Esophagus muscularis mucosa (tissue), 4 donors: ENCODE measurements around the gene CMTM4. TPM values are rescaled to one million over a fixed set of nuclear protein-coding genes. Genes with fewer than 3 reads are reported as not detected.

Source experiments
- DNase-seq: peaks from one replicate; pipeline ENCODE4 v3.0.0-alpha.2; 2017; ENCODE audit errors: extremely low spot score
- H3K27ac ChIP-seq, 4 donors: fragments of 200-600 bp; sonication (generic); replicated peaks in 1 of 4; 1 replicate in 3 of 4; 2 replicates in 1 of 4; pipeline ENCODE4 v1.5.1; 2016 to 2019; ENCODE audit warnings: mild to moderate bottlenecking in 1 of 4
- H3K27me3 ChIP-seq, 4 donors: fragments of 200-600 bp; sonication (generic); one replicate each; pipeline versions ENCODE4 v1.5.1 to v1.6.0; 2016 to 2019
- H3K36me3 ChIP-seq, 4 donors: fragments of 200-600 bp; sonication (generic); one replicate each; pipeline ENCODE4 v1.5.1; 2016 to 2019
- H3K4me1 ChIP-seq, 4 donors: fragments of 200-600 bp; sonication (generic); one replicate each; pipeline ENCODE4 v1.5.1; 2016 to 2019
- H3K4me3 ChIP-seq, 4 donors: fragments of 200-600 bp; sonication (generic); 1 replicate in 2 of 4; 2 replicates in 2 of 4; pipeline ENCODE4 v1.5.1; 2016 to 2019; ENCODE audit warnings: mild to moderate bottlenecking in 4 of 4, moderate library complexity in 1 of 4
- H3K9me3 ChIP-seq, 4 donors: fragments of 200-600 bp; sonication (generic); 1 replicate in 3 of 4; 2 replicates in 1 of 4; pipeline ENCODE4 v1.5.1; 2016 to 2019
- EP300 ChIP-seq: sonication (generic); formaldehyde crosslinking; IDR thresholded peaks from one replicate; pipeline ENCODE4 v1.6.1; 2017; ENCODE audit warnings: antibody characterized with exemption
- POLR2A ChIP-seq: fragments of 450-650 bp; IDR thresholded peaks from one replicate; pipeline ENCODE4 v1.6.1; 2017; ENCODE audit warnings: antibody characterized with exemption, moderate library complexity, mild to moderate bottlenecking, low read depth
- POLR2AphosphoS5 ChIP-seq, 2 donors: sonication (generic); formaldehyde crosslinking; IDR thresholded peaks; one replicate each; pipeline ENCODE4 v1.6.1; 2017; ENCODE audit warnings: antibody characterized with exemption in 2 of 2
- WGBS: methylation state at CpG from one replicate; pipeline ENCODE4 v1.1.5; 2018; 5-methylcytosine and 5-hydroxymethylcytosine counted together
- intact Hi-C: fragments of 100-400 bp; cut with DNase I; formaldehyde crosslinking; loops from one replicate; pipeline ENCODE4 v1.15.1; 2023
- total RNA-seq, 4 donors: library from RNA; depleted of rRNA; stranded (reverse); fragments of >200 nt; gene quantifications; one replicate each; pipeline versions ENCODE4 v1.1.0 to v1.2.1, GENCODE V29; 2016
- TF ChIP-seq, protein P1 (sequence below), 3 experiments: fragments of 200-600 bp in 2 of 3; fragments of 450-650 bp in 1 of 3; sonication (generic) in 2 of 3; IDR thresholded peaks; one replicate each; pipeline ENCODE4 v1.5.1; 2017 to 2019; ENCODE audit warnings: antibody characterized with exemption in 3 of 3, mild to moderate bottlenecking in 2 of 3, moderate library complexity in 1 of 3

Gene CMTM4
- total RNA-seq, 4 donors from 2014 or later, result 9.8 to 19.8 (median 15.0) TPM

DNA sequence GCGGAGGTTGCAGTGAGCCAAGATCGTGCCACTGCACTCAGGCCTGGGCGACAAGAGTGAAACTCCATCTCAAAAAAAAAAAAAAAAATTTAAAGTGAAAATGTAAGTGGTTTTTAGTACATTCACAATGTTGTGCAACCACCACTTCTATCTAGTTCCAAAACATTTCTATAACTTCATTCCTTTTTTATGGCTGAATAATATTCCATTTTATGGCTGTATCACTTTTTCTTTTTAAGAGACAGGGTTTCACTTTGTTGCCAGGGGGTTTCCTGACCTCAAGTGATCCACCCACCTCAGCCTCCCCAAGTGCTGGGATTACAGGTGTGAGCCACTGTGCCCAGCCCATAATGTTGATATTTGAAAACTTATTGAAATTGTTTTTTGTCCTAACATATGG is 103.7 kb downstream of the CMTM4 start:
- H3K27ac ChIP-seq, result no peak overlapping the region
- WGBS, result 97% methylated on average over 3 of the region's 3 CpGs
- no peak for DNase-seq
- H3K27me3 ChIP-seq, result no peaks in the 10 kb centered on the region
- no peaks in the 10 kb centered on the region for H3K4me1 ChIP-seq
- peaks cover 0 to 4% (median 0%) of the 10 kb centered on the region in 4 donors for H3K9me3 ChIP-seq
- H3K4me3 ChIP-seq, result no peak overlapping the region
- TF ChIP-seq POLR2A, result no peak
- no peak for TF ChIP-seq POLR2AphosphoS5 (IDR thresholded peaks at IDR 0.05)
- TF ChIP-seq EP300, result no peak
- TF ChIP-seq, protein P1, sequence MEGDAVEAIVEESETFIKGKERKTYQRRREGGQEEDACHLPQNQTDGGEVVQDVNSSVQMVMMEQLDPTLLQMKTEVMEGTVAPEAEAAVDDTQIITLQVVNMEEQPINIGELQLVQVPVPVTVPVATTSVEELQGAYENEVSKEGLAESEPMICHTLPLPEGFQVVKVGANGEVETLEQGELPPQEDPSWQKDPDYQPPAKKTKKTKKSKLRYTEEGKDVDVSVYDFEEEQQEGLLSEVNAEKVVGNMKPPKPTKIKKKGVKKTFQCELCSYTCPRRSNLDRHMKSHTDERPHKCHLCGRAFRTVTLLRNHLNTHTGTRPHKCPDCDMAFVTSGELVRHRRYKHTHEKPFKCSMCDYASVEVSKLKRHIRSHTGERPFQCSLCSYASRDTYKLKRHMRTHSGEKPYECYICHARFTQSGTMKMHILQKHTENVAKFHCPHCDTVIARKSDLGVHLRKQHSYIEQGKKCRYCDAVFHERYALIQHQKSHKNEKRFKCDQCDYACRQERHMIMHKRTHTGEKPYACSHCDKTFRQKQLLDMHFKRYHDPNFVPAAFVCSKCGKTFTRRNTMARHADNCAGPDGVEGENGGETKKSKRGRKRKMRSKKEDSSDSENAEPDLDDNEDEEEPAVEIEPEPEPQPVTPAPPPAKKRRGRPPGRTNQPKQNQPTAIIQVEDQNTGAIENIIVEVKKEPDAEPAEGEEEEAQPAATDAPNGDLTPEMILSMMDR (IDR thresholded peaks at IDR 0.05), result no peak
- no peaks in the 10 kb centered on the region for H3K36me3 ChIP-seq
- intact Hi-C loops, result no loop called here

DNA sequence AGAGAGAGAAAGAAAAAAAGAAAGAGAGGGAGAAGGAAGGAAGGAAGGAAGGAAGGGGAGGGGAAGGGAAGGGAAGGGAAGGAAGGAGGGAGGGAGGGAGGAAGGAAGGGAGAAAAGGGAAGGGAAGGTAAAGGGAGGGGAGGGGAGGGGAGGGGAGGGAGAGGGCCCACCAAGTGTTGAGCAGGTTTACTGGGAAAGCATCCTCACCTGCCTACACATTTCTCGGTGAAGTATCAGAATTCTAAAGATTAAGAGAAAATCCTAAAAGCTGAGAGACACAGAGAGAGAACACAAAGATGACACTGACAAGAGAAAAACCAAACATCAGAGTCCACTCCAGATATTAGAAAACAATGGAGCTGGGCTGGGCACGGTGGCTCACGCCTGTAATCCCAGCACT is 104.3 kb downstream of the CMTM4 start:
- Histone ChIP-seq H3K9me3 (peaks cover 0 to 4% (median 0%) of the 10 kb centered on the region in 4 donors), H3K4me3 (no peak overlapping the region), H3K4me1 (no peaks in the 10 kb centered on the region), H3K27me3 (no peaks in the 10 kb centered on the region), H3K27ac (no peak overlapping the region), H3K36me3 (no peaks in the 10 kb centered on the region)
- intact Hi-C loops, result no loop called here
- TF ChIP-seq POLR2AphosphoS5 (IDR thresholded peaks at IDR 0.05), result no peak
- 85% methylated on average over 3 of the region's 3 CpGs for WGBS
- no peak for DNase-seq

DNA sequence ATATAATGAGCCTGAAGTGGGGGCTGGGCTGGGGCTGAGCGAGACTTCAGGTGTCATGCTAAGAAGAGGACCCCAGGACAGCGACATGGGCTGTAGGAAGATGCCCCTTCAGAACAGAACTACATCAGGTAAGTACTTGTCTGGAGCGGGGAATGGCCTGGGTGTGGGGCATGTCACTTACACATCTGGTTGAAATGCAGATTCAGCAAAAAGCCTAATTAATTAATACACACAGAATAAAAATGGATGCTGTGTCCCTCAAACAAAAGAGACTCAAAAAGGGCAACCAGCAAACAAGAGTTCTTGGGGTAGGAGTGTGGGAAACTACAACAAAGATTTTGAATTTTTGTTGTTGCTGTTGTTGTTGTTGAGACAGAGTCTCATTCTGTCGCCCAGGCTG is 105.5 kb downstream of the CMTM4 start:
- H3K4me1 ChIP-seq, result no peaks in the 10 kb centered on the region
- no peak for DNase-seq
- H3K27me3 ChIP-seq, result no peaks in the 10 kb centered on the region
- peaks cover 0 to 4% (median 0%) of the 10 kb centered on the region in 4 donors for H3K9me3 ChIP-seq
- no peak for TF ChIP-seq EP300
- no peak for TF ChIP-seq POLR2AphosphoS5 (IDR thresholded peaks at IDR 0.05)
- TF ChIP-seq, protein P1 (IDR thresholded peaks at IDR 0.05), result no peak
- TF ChIP-seq POLR2A, result no peak
- H3K36me3 ChIP-seq, result no peaks in the 10 kb centered on the region
- H3K27ac ChIP-seq, result no peak overlapping the region
- WGBS, result 96% methylated on average over 4 of the region's 4 CpGs
- intact Hi-C loops, result no loop called here
- no peak overlapping the region for H3K4me3 ChIP-seq

DNA sequence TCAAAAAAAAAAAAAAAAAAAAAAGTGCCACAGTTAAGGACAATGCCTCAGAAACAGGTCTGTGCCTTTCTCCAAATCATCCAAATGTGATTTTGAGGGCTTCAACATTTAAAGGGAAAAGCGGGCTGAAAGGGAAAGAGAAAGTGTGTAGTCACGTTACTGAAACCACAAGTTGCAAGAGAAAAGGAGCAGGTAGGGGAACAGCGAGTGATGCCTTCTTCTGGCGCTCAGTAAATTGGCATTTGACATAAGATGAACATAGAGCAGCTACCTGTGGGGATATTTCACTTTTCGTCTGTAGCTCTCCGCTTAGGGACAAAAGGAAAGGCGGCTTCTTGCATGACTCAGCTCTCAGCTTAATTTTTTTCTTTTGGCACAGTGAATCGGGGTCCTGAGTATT is 106.2 kb downstream of the CMTM4 start:
- Histone ChIP-seq H3K4me3 (no peak overlapping the region), H3K4me1 (peaks cover 0 to 4% (median 0%) of the 10 kb centered on the region in 4 donors), H3K27ac (no peak overlapping the region), H3K9me3 (peaks cover 0 to 4% (median 0%) of the 10 kb centered on the region in 4 donors), H3K27me3 (no peaks in the 10 kb centered on the region), H3K36me3 (no peaks in the 10 kb centered on the region)
- DNase-seq, result no peak
- intact Hi-C loops, result no loop called here
- WGBS, result 80% methylated on average over 8 of the region's 8 CpGs
- TF ChIP-seq EP300 (no peak), POLR2AphosphoS5 (IDR thresholded peaks at IDR 0.05) (no peak), POLR2A (no peak)
- TF ChIP-seq, protein P1 (IDR thresholded peaks at IDR 0.05), result no peak

DNA sequence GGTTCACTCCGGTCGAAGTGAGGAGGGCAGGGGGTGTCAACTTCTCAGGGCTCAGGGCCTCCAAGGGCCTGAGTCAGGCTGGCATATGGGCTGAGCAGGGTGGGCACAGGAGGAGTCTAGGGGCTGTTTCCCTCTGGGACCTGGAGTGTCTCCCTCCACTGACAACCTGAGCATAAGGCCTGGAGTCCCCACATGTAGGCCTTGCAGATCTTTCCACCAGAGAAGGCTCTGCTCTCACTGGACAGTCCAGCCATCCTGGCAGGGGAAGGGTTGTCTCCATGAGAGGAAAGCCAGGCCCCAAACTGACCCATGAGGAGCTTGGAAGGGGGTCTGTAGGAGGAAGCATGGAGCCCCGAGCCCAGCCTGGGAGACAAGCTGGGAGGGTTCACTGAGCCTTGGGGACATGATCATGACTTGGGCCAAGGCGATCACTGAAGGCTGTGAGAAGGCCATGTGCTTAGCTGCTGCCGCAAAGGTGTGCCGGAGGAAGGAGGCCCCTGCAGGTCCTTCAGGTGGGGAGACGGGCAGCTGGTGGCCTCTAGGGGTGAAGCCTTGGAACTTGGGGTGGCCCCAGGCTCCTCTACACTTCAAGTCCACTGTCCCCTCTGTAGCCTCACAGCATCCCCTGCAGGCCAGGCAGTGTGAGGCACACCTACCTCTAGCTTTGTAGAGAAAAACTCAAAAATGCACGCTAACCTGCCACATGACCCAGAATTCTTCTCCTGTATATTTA is 107.4 kb downstream of the CMTM4 start:
- no peak for TF ChIP-seq POLR2A
- TF ChIP-seq POLR2AphosphoS5 (IDR thresholded peaks at IDR 0.05), result no peak
- no peak for TF ChIP-seq EP300
- TF ChIP-seq, protein P1 (IDR thresholded peaks at IDR 0.05), result peak; percentile 30 to 51 (median 38)
- WGBS, result 77% methylated on average over 5 of the region's 8 CpGs
- no peak for DNase-seq

More for the DNA sequence above, 107.4 kb downstream of the CMTM4 start:
- no peaks in the 10 kb centered on the region for H3K27me3 ChIP-seq
- H3K4me1 ChIP-seq, result peaks cover 0 to 4% (median 0%) of the 10 kb centered on the region in 4 donors
- H3K27ac ChIP-seq, result no peak overlapping the region
- no peaks in the 10 kb centered on the region for H3K36me3 ChIP-seq
- H3K4me3 ChIP-seq, result no peak overlapping the region
- intact Hi-C loops, result loop anchor here (5.0 kb wide), 1 partner anchor 107 kb away; no protein-coding TSS in a partner anchor
- peaks cover 0 to 3% (median 0%) of the 10 kb centered on the region in 4 donors for H3K9me3 ChIP-seq
